ENCODE data around the gene NAXE.
"Not testable (repeated sequence)": the region's sequence is repeated elsewhere in the genome, so short reads cannot be mapped to it uniquely, and the experiment has no call there.

NAXE gene

DNA sequence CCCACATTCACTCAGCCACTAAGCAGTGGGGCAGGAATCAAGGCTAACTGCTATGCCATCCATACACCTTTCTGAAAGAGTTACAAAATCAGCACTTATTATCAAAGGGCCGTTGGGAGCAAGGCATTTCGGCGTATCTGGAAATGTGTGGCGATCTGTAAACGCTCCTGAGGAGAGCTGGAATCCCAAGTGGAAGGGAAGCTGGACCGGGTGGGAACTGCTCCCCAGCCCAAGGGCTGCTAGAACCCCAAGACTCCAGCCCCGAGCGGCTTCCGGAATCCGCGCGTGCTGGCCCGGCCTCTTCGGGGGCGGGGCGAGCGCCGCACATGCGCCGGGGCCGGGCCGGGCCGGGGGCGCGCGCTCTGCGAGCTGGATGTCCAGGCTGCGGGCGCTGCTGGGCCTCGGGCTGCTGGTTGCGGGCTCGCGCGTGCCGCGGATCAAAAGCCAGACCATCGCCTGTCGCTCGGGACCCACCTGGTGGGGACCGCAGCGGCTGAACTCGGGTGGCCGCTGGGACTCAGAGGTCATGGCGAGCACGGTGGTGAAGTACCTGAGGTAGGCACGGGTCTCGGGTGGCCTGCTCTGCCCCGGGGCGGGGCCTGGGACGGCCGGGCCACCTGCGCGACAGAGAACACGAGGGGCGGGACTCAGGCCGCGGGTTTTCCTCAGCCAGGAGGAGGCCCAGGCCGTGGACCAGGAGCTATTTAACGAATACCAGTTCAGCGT is at the start of gene NAXE:
TSS of gene NAXE (plus strand) at position 345 of the 726 bp plus-strand sequence. CDS start at position 374, 29 bp downstream.
- DNase-seq: peak; percentile 74

- DNase-seq: no peak
These were observed 48.5 kb upstream of the NAXE start for GRCh38 chr1:156543066-156543465.

DNA sequence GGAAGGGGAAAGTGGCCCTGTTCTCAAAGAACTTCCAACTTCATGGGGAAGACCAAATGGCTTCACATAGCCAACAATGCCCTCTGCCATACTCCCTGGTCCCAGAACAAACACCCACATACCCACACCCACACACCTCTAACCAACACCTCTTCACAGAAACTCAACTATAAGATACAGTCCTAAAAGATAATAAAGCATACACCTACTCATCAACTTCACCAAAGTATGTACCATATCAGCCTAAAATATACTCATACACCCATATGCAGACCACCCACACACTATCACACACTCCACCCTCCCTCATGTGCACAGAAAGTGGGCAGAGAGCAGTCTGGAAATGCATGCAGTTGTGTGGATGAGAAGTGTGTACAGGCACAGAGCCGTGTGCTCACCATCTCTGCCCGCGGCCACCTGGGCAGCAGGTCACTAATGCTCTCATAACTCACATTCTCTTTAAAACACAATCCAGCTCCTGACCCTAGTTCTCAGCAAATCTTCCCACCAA is 46.9 kb upstream of the NAXE start:
- DNase-seq: no peak

DNA sequence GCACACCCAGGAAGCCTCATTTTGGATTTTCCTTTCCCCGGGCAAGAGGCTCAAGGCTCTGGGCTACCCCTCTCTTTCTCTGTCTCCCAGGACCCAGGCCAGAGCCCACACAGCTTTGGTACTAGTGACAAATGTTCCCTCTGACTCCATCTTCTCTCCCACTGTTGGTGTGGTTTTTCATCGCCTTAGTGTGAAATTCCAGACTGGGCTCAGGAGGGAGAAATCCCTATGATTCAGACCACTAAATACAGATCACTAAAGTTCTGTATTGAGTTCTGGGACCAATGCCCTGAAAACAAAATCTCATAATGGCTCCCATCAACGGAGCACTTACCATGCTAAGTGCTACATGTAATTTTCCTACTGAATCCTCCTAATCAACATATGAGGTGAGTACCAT is 45.3 kb upstream of the NAXE start:
- no peak for DNase-seq

GRCh38 chr1:156547434-156547833 is 44.1 kb upstream of the NAXE start:
- no peak for DNase-seq

DNA sequence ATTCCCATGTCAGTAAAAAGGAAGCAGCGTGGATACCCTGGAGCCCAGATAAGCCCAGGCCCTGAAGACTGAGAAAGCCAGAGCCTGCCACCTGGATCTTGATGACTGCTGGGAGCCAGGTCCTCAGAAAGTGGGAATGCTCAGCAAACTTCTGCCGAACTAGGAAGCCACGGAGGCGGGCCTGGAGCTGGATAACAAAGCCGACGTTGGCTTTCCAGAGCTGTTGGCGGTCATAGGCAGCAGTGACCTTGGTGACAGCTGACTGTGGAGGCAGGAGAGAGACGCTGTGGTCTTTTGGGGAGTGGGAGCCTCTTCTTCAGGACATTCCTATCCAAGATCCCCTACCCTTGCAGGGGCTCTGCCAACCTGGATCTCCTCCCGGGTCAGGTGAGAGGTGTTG is 43.6 kb upstream of the NAXE start:
- no peak for DNase-seq

- no peak for DNase-seq
These were observed 42.2 kb upstream of the NAXE start for GRCh38 chr1:156549390-156549789.

DNA sequence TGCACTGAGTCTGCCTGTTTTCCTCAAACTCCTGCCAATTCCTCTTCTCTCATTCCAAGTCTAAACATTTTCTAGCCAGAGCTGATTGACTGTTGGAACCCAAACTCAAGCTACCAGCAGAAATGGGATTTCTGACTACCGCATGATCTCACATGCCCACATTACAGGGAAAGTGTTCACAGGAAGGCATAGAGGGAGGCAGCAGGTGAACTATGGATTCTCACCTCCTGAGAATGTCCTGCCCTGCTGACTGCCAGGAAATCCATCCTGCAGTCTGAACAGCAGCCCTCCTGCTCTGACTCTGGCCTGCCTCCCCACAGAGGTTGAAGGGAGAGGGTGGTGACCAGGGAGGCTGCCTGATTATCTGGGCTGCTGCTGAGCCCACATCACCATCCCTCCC is 41.7 kb upstream of the NAXE start:
- no peak for DNase-seq

DNA sequence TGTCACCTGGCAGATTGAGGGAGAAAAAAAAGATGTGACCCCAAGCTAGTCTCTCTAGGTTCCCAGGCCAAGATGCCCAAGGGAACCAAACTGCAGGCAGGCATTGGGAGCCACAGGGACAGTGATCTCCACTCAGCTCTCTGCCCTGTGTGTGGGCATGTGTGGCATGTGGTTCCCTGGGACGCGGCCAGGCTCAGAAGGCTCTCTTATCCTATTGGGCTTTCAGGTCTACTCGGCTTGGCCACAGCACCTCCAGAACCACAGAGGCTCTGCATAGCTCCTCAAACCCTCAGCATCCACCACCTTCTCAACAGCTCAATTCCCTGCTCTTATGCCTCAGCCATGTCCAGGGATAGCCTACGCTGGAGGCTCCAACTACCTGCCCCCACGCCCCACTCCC is 41.2 kb upstream of the NAXE start:
- DNase-seq: no peak

DNA sequence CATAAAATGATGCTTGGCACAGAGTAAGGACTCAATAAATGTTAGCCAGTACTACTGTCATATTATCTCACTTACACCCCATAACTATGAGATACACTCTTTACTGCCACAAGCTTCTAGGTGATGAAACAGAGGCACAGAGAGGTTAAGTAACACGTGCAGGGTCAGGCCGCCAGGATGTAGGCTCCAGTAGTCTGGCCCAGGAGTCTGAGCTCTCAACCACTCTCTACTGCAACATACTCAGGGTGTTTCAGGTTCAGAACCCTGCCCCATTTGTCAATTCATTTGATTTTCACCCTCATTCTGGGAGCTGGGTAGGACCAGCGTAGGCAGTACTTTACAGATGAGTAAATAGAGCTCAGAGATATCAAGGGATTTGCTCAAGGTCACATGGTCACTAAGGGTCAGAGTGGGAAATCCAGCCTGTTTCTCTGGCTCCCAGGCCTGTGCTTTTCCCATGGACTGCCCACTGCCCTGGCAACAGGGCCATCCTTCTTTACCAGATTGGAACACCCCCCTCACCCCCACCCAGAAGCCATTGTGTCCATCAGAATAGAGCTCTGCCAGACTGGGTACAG is 40.4 kb upstream of the NAXE start:
- DNase-seq: no peak

DNA sequence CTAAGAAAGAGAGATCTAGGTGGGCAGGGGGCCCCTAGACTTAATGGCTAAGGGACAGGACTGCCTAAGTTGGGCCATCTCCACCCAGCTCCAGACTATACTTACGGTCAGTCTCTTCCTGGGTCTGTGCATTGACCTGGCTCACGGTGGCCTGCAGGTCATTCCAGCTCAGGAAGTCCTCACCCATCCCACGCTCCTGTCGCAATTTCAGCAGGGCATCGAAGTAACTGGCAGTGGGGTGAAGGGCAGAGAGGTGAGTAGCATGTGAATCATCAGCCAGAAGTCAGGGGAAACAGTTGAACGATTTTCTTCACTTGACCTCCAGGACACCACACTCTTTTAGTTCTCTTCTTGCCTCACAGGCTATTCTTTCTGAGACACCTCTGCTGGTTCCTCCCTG is 39.7 kb upstream of the NAXE start:
- no peak for DNase-seq

DNA sequence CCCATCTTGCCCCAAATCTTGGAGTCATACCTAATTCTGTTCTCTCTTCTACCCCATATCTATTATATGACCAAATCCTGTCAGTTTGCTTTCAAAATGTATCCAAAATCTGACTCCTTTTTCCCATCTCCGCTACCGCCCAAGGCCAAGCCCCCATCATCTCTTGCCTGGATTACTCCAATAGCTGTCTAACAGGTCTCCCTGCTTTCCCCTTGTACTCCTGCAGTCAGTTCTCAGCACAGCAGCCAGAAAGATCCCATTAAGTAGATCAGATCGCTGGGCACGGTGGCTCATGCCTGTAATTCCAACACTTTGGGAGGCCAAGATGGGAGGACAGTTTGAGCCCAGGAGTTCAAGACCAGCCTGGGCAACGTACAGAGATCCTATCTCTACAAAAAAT is 39.1 kb upstream of the NAXE start:
- DNase-seq: no peak

GRCh38 chr1:156552937-156553336 is 38.6 kb upstream of the NAXE start:
- DNase-seq: not testable (repeated sequence)

GRCh38 chr1:156553860-156554485 is 37.6 kb upstream of the NAXE start:
- DNase-seq: no peak

DNA sequence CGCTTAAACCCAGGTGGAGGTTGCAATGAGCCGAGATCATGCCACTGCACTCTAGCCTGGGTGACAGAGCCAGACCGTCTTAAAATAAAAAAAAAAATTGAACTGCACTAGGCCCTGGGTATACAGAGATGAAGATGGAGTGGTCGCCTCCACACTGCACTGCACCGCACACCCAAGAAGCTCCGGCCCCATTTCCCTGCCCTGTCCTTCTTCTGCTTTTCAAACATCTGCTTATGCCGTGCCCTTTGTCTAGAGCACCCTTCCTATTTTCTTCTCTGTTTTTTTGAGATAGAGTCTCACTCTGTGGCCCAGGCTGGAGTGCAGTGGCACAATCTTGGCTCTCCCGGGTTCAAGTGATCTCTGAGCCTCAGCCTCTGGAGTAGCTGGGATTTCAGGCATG is 36.6 kb upstream of the NAXE start:
- DNase-seq: no peak

- DNase-seq: no peak
These were observed 35.9 kb upstream of the NAXE start for GRCh38 chr1:156555715-156556114.

GRCh38 chr1:156556354-156556753 is 35.2 kb upstream of the NAXE start:
- DNase-seq: no peak

DNA sequence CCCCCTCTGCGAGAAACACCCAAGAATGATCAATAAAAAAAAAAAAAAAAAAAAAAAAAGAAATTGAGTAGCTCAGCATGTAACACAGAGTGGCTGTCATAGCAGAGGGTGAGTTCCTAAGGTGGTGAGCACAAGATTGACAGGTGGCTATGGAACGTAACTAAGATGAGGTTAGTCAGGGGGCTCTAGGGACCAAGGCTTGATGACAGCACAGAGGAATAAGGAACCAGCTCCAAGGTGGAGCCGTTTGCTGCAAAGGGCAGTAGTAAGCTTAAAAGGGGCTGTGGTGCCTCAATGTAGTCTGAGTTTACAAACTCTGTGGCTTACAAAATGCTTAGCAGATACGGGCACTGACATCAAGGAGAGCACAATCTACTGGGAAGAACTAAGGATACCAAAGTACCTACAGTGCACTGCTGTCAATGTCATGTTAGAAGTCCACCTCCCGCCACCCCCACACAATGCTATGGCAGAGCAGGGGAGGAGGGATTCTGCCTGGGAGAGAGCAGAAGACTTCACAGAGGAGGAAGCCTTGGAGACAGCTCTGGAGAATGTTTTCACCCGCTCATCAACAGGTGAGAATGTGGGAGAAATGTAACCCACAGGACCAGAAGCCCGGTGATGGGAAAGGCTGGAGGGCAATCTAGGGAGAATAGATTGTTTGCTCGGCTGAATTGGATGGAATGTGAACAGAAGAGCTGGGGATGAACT is 32.3 kb upstream of the NAXE start:
- DNase-seq: no peak

DNA sequence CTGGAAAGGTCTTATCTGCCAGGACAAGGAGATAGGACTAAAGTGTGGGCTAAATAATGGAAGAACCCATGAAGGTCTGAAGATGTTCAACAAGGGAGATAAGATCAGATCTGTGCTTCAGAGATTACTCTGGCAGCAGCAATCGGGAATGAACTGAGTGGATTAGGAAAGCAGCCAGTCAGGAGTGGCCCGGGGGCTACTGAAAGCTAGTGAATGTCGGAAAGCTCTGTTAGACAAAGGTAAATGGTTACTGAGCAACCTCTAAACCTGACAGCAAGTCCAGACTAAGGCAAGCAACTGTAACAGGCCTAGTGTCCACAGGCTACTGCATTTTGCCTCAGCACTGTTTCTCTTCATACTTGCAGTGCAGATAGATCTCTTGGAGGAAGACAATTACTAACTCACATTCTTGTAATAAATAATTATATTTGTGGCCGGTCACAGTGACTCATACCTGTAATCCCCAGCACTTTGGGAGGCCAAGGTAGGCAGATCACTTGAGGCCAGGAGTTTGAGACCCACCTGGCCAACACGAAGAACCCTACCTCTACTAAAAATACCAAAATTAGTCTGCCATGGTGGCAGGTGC is 31.7 kb upstream of the NAXE start:
- no peak for DNase-seq

GRCh38 chr1:156560585-156561163 is 30.9 kb upstream of the NAXE start:
- DNase-seq: no peak

GRCh38 chr1:156565519-156565918 is 26.1 kb upstream of the NAXE start:
- DNase-seq: no peak

GRCh38 chr1:156566436-156566835 is 25.1 kb upstream of the NAXE start:
- no peak for DNase-seq
